ENCODE results near the gene ROR1.

ROR1 gene

GRCh38 chr1:64004451-64005025 is 230.7 kb downstream of the ROR1 start:
- no peak for DNase-seq (ENCODE audit: low read depth in 1 of 2, low spot score in 1 of 2)

GRCh38 chr1:64005801-64006200 is 232.0 kb downstream of the ROR1 start:
- DNase-seq (ENCODE audit: low read depth in 1 of 2, low spot score in 1 of 2): no peak

GRCh38 chr1:64006276-64007051 is 232.6 kb downstream of the ROR1 start:
- no peak for DNase-seq (ENCODE audit: low read depth in 1 of 2, low spot score in 1 of 2)

GRCh38 chr1:64010316-64010715 is 236.5 kb downstream of the ROR1 start:
- no peak for DNase-seq (ENCODE audit: low read depth in 1 of 2, low spot score in 1 of 2)

GRCh38 chr1:64013395-64013794 is 239.6 kb downstream of the ROR1 start:
- DNase-seq (ENCODE audit: low read depth in 1 of 2, low spot score in 1 of 2): no peak

GRCh38 chr1:64019818-64020217 is 246.0 kb downstream of the ROR1 start:
- DNase-seq (ENCODE audit: low read depth in 1 of 2, low spot score in 1 of 2): no peak

GRCh38 chr1:64021066-64021465 is 247.2 kb downstream of the ROR1 start:
- no peak for DNase-seq (ENCODE audit: low read depth in 1 of 2, low spot score in 1 of 2)

GRCh38 chr1:64025051-64025450 is 251.2 kb downstream of the ROR1 start:
- no peak for DNase-seq (ENCODE audit: low read depth in 1 of 2, low spot score in 1 of 2)

GRCh38 chr1:64029037-64029436 is 255.2 kb downstream of the ROR1 start:
- DNase-seq (ENCODE audit: low read depth in 1 of 2, low spot score in 1 of 2): no peak

- DNase-seq (ENCODE audit: low read depth in 1 of 2, low spot score in 1 of 2): no peak
Measured at GRCh38 chr1:64030411-64030810, 256.6 kb downstream of the ROR1 start.

GRCh38 chr1:64031236-64031635 is 257.4 kb downstream of the ROR1 start:
- no peak for DNase-seq (ENCODE audit: low read depth in 1 of 2, low spot score in 1 of 2)

- DNase-seq (ENCODE audit: low read depth in 1 of 2, low spot score in 1 of 2): no peak
Measured at GRCh38 chr1:64033667-64034220, 259.9 kb downstream of the ROR1 start.

- no peak for DNase-seq (ENCODE audit: low read depth in 1 of 2, low spot score in 1 of 2)
Measured at GRCh38 chr1:64036549-64036948, 262.7 kb downstream of the ROR1 start.

GRCh38 chr1:64038119-64038518 is 264.3 kb downstream of the ROR1 start:
- no peak for DNase-seq (ENCODE audit: low read depth in 1 of 2, low spot score in 1 of 2)

GRCh38 chr1:64038965-64039364 is 265.1 kb downstream of the ROR1 start:
- DNase-seq (ENCODE audit: low read depth in 1 of 2, low spot score in 1 of 2): no peak

GRCh38 chr1:64039390-64039926 is 265.6 kb downstream of the ROR1 start:
- no peak for DNase-seq (ENCODE audit: low read depth in 1 of 2, low spot score in 1 of 2)

GRCh38 chr1:64041371-64042131 is 267.7 kb downstream of the ROR1 start:
- no peak for DNase-seq (ENCODE audit: low read depth in 1 of 2, low spot score in 1 of 2)

GRCh38 chr1:64042331-64043100 is 268.7 kb downstream of the ROR1 start:
- DNase-seq (ENCODE audit: low read depth in 1 of 2, low spot score in 1 of 2): no peak

- no peak for DNase-seq (ENCODE audit: low read depth in 1 of 2, low spot score in 1 of 2)
Measured at GRCh38 chr1:64043288-64043687, 269.5 kb downstream of the ROR1 start.

GRCh38 chr1:64043976-64044375 is 270.2 kb downstream of the ROR1 start:
- no peak for DNase-seq (ENCODE audit: low read depth in 1 of 2, low spot score in 1 of 2)

GRCh38 chr1:64046243-64046642 is 272.4 kb downstream of the ROR1 start:
- DNase-seq (ENCODE audit: low read depth in 1 of 2, low spot score in 1 of 2): no peak
